Neural crest cell (in vitro differentiated cells): ENCODE data around the gene BEX1. TPM values are rescaled to one million over a fixed set of nuclear protein-coding genes. Genes with fewer than 3 reads are reported as not detected.
"Not testable (repeated sequence)": the region's sequence is repeated elsewhere in the genome, so short reads cannot be mapped to it uniquely, and the experiment has no call there.

Experiments used
- DNase-seq: peaks from one replicate; pipeline ENCODE4 v3.0.0; 2021; ENCODE audit warnings: low read depth, mixed read lengths, low spot score
- H3K27ac Mint-ChIP-seq: one replicate; pipeline ENCODE4 v1.8.0; 2021; ENCODE audit warnings: mild to moderate bottlenecking, mixed read lengths; ENCODE audit not compliant: unreplicated experiment
- H3K27me3 Mint-ChIP-seq: 2 replicates; pipeline ENCODE4 v1.8.0; 2021; ENCODE audit warnings: low read depth, mild to moderate bottlenecking, mixed read lengths
- H3K36me3 Mint-ChIP-seq: 2 replicates; pipeline ENCODE4 v1.8.0; 2021; ENCODE audit warnings: low read depth, mild to moderate bottlenecking, mixed read lengths
- H3K4me1 Mint-ChIP-seq: 2 replicates; pipeline ENCODE4 v1.8.0; 2021; ENCODE audit warnings: mixed read lengths
- H3K4me3 Mint-ChIP-seq: one replicate; pipeline ENCODE4 v1.8.0; 2021; ENCODE audit warnings: mild to moderate bottlenecking, mixed read lengths
- H3K9me3 Mint-ChIP-seq: 2 replicates; pipeline ENCODE4 v1.8.0; 2021; ENCODE audit warnings: mixed read lengths
- CTCF ChIP-seq: fragments of 200-600 bp; sonication (generic); conservative IDR thresholded peaks from 2 replicates; pipeline ENCODE4 v1.5.0; 2021; ENCODE audit warnings: antibody characterized with exemption, mild to moderate bottlenecking
- total RNA-seq: library from RNA; stranded (reverse); gene quantifications from 2 replicates; pipeline ENCODE4 v1.2.1, GENCODE V29; 2021

Gene BEX1
- total RNA-seq, 1 donor from 2014 or later = 60.0 TPM

GRCh38 chrX:103052625-103053024 lies 11.3 kb downstream of the BEX1 start:
- Mint-ChIP-seq H3K4me1 (no peaks in the 10 kb centered on the region), H3K27me3 (no peaks in the 10 kb centered on the region), H3K4me3 (no peak overlapping the region), H3K36me3 (no peaks in the 10 kb centered on the region), H3K27ac (no peak overlapping the region), H3K9me3 (peaks cover 2% of the 10 kb centered on the region)
- DNase-seq = no peak
- TF ChIP-seq CTCF = no peak

DNA sequence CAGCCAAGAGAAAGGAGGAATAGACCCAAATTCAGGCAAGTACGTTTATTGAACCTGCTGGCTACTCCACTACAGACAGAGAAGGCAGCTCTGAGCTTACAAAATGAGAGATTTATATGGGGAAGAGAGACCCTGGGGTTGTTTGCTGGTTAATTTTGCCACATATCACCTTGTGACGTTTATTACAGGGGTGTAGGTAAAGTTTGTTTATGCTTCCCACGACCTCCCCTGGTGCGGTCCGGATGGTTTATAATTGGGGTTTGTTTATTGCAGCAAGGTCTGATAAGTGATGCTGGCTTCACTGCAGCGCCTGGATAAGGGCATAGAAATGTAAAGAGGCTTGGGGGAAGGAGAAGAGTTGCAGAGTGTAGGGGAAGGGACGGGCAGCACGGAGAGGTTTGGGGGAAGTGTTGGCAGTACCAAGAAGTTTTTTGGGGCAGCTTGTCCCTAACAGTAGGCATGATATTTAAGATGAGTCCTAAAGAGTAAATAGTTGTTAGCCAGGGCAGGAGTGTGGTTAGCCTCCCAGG lies 12.6 kb downstream of the BEX1 start:
- Mint-ChIP-seq H3K9me3 (peaks cover 12% of the 10 kb centered on the region), H3K4me3 (no peak overlapping the region), H3K36me3 (peaks cover 5% of the 10 kb centered on the region), H3K27me3 (no peaks in the 10 kb centered on the region), H3K27ac (no peak overlapping the region), H3K4me1 (no peaks in the 10 kb centered on the region)
- TF ChIP-seq CTCF = no peak
- no peak for DNase-seq

DNA sequence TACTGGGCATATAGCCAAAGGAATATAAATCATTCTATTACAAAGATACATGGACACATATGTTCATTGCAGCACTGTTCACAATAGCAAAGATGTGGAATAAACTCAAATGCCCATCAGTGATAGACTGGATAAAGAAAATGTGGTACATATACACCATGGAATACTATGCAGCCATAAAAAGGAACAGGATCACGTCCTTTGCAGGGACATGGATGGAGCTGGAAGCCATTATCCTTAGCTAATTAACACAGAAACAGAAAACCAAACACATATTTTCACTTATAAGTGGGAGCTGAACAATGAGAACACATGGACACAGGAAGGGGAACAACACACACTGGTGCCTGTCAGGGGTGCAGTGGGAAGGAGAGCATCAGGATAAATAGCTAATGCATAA lies 30.6 kb downstream of the BEX1 start:
- H3K4me3 Mint-ChIP-seq, H3K27ac Mint-ChIP-seq, DNase-seq, H3K9me3 Mint-ChIP-seq, H3K4me1 Mint-ChIP-seq, H3K36me3 Mint-ChIP-seq, H3K27me3 Mint-ChIP-seq: not testable (repeated sequence)

DNA sequence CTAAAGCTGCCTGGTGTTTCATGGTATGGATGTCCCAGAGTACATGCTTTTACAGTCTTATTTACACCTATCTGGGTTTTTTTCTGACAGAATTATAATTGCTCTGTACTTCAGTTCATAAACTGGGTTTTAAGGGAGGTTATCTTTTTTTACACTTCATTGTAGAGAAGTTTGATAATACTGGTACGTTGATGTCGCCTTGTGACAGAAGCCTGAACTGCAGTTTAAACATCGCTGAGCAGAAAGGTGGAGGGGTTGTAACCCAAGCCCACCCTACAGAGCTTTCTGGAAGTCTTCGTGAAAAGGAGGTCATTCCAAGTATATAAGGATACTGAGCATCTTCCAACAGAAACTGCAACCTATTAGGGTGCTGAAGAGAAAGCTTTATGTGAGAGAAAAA lies 46.4 kb downstream of the BEX1 start:
- DNase-seq = no peak
- peaks cover 32% of the 10 kb centered on the region for H3K27me3 Mint-ChIP-seq
- H3K9me3 Mint-ChIP-seq = peaks cover 11% of the 10 kb centered on the region
- no peak for TF ChIP-seq CTCF
- no peaks in the 10 kb centered on the region for H3K36me3 Mint-ChIP-seq
- H3K4me3 Mint-ChIP-seq = no peak overlapping the region
- no peaks in the 10 kb centered on the region for H3K4me1 Mint-ChIP-seq
- H3K27ac Mint-ChIP-seq = no peak overlapping the region

DNA sequence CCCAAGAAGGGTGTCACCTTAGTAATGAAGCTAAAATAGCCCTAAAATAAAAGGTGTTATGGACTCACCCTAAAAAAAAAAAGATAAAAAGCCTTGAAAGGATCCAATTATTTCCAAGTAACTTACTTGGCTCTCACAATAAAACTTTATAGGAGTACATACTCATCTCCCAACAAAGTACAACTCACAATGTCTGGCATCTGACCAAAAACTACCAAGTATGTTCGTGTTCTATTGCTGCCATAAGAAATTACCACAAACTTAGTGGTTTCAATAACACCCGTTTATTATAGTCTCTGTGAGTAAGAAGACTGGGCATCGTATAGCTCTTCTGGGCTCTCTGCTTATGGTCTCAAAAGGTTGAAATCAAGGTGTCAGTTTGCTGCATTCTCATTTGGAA lies 51.0 kb downstream of the BEX1 start:
- peaks cover 12% of the 10 kb centered on the region for H3K9me3 Mint-ChIP-seq
- DNase-seq = no peak
- H3K27me3 Mint-ChIP-seq = peaks cover 16% of the 10 kb centered on the region
- H3K4me3 Mint-ChIP-seq = no peak overlapping the region
- H3K4me1 Mint-ChIP-seq = no peaks in the 10 kb centered on the region
- H3K36me3 Mint-ChIP-seq = no peaks in the 10 kb centered on the region
- no peak for TF ChIP-seq CTCF
- H3K27ac Mint-ChIP-seq = no peak overlapping the region

Other genes starting within 250 kb of the BEX1 start
- gene RAB40AL, start 126.9 kb downstream of the BEX1 start, total RNA-seq = 0.59 and 0.68 TPM in 2 replicates
- gene NXF3, start 29.0 kb upstream of the BEX1 start, total RNA-seq = not detected in 2 replicates
- gene BEX4, start 150.9 kb upstream of the BEX1 start, total RNA-seq = 52.3 and 63.0 TPM in 2 replicates
- gene TCEAL8, start 191.0 kb upstream of the BEX1 start, total RNA-seq = 58.0 and 61.2 TPM in 2 replicates
- gene TCEAL5, start 212.6 kb upstream of the BEX1 start, total RNA-seq = not detected in 2 replicates
- gene BEX2, start 246.8 kb upstream of the BEX1 start, total RNA-seq = 19.2 and 21.4 TPM in 2 replicates